GM18520 (cell line): ENCODE results near the gene NARS2.
"Not testable (repeated sequence)": the region's sequence is repeated elsewhere in the genome, so short reads cannot be mapped to it uniquely, and the experiment has no call there.

Source experiments
- ATAC-seq: cut with Tn5 transposase; IDR thresholded peaks from one replicate; pipeline ENCODE4 v1.9.1; 2021; ENCODE audit not compliant: unreplicated experiment

The NARS2 gene

GRCh38 chr11:78576549-78577097 lies 2.0 kb upstream of the NARS2 start:
- ATAC-seq, result no peak

GRCh38 chr11:78575478-78575877 lies 814 bp upstream of the NARS2 start:
- no peak for ATAC-seq

GRCh38 chr11:78573681-78574080 lies 983 bp downstream of the NARS2 start:
- ATAC-seq, result no peak

- ATAC-seq, result no peak
These were observed 1.4 kb downstream of the NARS2 start for GRCh38 chr11:78573271-78573670.

GRCh38 chr11:78572394-78572793 lies 2.3 kb downstream of the NARS2 start:
- ATAC-seq, result no peak

- ATAC-seq, result no peak
These were observed 4.6 kb downstream of the NARS2 start for GRCh38 chr11:78570031-78570430.

- ATAC-seq, result no peak
These were observed 7.5 kb downstream of the NARS2 start for GRCh38 chr11:78567209-78567608.

- ATAC-seq, result no peak
These were observed 9.9 kb downstream of the NARS2 start for GRCh38 chr11:78564490-78565467.

- not testable (repeated sequence) for ATAC-seq
These were observed 10.6 kb downstream of the NARS2 start for GRCh38 chr11:78564037-78564436.

GRCh38 chr11:78563090-78563489 lies 11.6 kb downstream of the NARS2 start:
- ATAC-seq, result not testable (repeated sequence)

- ATAC-seq, result no peak
These were observed 12.3 kb downstream of the NARS2 start for GRCh38 chr11:78562398-78562797.

GRCh38 chr11:78560826-78561484 lies 13.7 kb downstream of the NARS2 start:
- ATAC-seq, result no peak

GRCh38 chr11:78560153-78560552 lies 14.5 kb downstream of the NARS2 start:
- peak; percentile 54 for ATAC-seq

- ATAC-seq, result no peak
These were observed 17.4 kb downstream of the NARS2 start for GRCh38 chr11:78557236-78557635.

- no peak for ATAC-seq
These were observed 19.1 kb downstream of the NARS2 start for GRCh38 chr11:78555592-78555991.

- no peak for ATAC-seq
These were observed 21.8 kb downstream of the NARS2 start for GRCh38 chr11:78552881-78553280.

- ATAC-seq, result not testable (repeated sequence)
These were observed 22.5 kb downstream of the NARS2 start for GRCh38 chr11:78552139-78552538.

GRCh38 chr11:78551066-78551465 lies 23.6 kb downstream of the NARS2 start:
- ATAC-seq, result no peak

- no peak for ATAC-seq
These were observed 24.8 kb downstream of the NARS2 start for GRCh38 chr11:78549624-78550409.

GRCh38 chr11:78548911-78549590 lies 25.6 kb downstream of the NARS2 start:
- ATAC-seq, result no peak
